ENCODE measurements around the gene CDH3. TPM values are rescaled to one million over a fixed set of nuclear protein-coding genes. Genes with fewer than 3 reads are reported as not detected.

CDH3 gene
- total and polyA plus RNA-seq, 2 of the 13 experiments (the other 11 are each of a cell fraction or from before 2014, with no cell fraction given) = 0.11 TPM; not detected in 1

DNA sequence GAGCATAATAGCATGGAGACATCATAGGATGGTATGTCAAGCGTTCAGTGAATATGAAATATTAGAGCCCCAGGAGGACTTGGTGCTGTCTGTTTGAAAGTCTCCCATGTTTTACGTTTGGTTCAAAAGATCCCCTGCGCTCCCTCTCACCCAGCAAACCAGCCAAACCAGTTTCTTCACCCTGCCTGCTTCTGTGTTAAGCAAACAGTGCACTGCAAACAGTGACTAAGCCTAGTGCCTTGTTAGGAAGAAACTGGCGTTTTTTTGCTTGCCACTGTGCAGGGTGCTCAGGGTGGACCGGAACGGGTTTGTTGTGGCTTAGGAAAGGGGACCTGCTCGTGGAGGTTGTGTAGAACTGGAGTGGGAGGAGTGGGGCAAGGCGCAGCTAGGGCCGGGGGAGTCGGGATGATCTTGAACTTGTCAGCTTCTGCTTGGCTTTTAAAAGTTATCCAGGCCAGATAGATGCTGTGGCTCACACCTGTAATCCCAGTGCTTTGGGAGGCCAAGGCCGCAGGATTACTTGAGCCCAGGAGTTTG lies 99.7 kb downstream of the CDH3 start (continued):
- TF ChIP-seq MAFG (CRISPR knock-in tag; IDR thresholded peaks at IDR 0.05) (no peak), SOX6 (IDR thresholded peaks at IDR 0.05) (no peak), SOX6 (CRISPR knock-in tag; IDR thresholded peaks at IDR 0.05) (peak; percentile 93), NCOA1 (CRISPR knock-in tag; IDR thresholded peaks at IDR 0.05) (peak; percentile 77; the same call in 1 of the 2 replicates), YY1 (IDR thresholded peaks at IDR 0.05; ENCODE audit: insufficient read depth, insufficient replicate concordance, low read depth, low read length) (peak; percentile 34), SAP130 (CRISPR knock-in tag; IDR thresholded peaks at IDR 0.05; ENCODE audit: low read depth) (peak; percentile 95), MIER3 (CRISPR knock-in tag; IDR thresholded peaks at IDR 0.05; ENCODE audit: borderline replicate concordance) (peak; percentile 98), POLR2AphosphoS2 (IDR thresholded peaks at IDR 0.05; ENCODE audit: low read depth, low read length) (no peak), SP4 (CRISPR knock-in tag; IDR thresholded peaks at IDR 0.05) (peak; percentile 58; the same call in 1 of the 2 replicates), GABPA (IDR thresholded peaks at IDR 0.05; ENCODE audit: low read depth, low read length) (no peak), GABPA (CRISPR knock-in tag; IDR thresholded peaks at IDR 0.05; ENCODE audit: low read depth) (peak; percentile 67), ZC3H13 (CRISPR knock-in tag; IDR thresholded peaks at IDR 0.05) (peak; percentile 74), ZNF350 (CRISPR knock-in tag; IDR thresholded peaks at IDR 0.05; ENCODE audit: borderline replicate concordance, low read depth) (peak; percentile 96), ELF3 (CRISPR knock-in tag; IDR thresholded peaks at IDR 0.05) (peak; percentile 94)
- TF ChIP-seq, protein P1, sequence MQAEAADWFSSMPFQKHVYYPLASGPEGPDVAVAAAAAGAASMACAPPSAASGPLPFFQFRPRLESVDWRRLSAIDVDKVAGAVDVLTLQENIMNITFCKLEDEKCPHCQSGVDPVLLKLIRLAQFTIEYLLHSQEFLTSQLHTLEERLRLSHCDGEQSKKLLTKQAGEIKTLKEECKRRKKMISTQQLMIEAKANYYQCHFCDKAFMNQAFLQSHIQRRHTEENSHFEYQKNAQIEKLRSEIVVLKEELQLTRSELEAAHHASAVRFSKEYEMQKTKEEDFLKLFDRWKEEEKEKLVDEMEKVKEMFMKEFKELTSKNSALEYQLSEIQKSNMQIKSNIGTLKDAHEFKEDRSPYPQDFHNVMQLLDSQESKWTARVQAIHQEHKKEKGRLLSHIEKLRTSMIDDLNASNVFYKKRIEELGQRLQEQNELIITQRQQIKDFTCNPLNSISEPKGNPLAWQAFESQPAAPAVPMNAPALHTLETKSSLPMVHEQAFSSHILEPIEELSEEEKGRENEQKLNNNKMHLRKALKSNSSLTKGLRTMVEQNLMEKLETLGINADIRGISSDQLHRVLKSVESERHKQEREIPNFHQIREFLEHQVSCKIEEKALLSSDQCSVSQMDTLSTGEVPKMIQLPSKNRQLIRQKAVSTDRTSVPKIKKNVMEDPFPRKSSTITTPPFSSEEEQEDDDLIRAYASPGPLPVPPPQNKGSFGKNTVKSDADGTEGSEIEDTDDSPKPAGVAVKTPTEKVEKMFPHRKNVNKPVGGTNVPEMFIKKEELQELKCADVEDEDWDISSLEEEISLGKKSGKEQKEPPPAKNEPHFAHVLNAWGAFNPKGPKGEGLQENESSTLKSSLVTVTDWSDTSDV (CRISPR knock-in tag; IDR thresholded peaks at IDR 0.05) = 0 out of 2 replicates have a peak, but pooled peaks have one; percentile 47
- TF ChIP-seq, protein P2, sequence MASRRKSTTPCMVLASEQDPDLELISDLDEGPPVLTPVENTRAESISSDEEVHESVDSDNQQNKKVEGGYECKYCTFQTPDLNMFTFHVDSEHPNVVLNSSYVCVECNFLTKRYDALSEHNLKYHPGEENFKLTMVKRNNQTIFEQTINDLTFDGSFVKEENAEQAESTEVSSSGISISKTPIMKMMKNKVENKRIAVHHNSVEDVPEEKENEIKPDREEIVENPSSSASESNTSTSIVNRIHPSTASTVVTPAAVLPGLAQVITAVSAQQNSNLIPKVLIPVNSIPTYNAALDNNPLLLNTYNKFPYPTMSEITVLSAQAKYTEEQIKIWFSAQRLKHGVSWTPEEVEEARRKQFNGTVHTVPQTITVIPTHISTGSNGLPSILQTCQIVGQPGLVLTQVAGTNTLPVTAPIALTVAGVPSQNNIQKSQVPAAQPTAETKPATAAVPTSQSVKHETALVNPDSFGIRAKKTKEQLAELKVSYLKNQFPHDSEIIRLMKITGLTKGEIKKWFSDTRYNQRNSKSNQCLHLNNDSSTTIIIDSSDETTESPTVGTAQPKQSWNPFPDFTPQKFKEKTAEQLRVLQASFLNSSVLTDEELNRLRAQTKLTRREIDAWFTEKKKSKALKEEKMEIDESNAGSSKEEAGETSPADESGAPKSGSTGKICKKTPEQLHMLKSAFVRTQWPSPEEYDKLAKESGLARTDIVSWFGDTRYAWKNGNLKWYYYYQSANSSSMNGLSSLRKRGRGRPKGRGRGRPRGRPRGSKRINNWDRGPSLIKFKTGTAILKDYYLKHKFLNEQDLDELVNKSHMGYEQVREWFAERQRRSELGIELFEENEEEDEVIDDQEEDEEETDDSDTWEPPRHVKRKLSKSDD (CRISPR knock-in tag; IDR thresholded peaks at IDR 0.05; ENCODE audit: low read depth) = peak; percentile 83; the same call in 1 of the 2 replicates
- TF ChIP-seq, protein P3, sequence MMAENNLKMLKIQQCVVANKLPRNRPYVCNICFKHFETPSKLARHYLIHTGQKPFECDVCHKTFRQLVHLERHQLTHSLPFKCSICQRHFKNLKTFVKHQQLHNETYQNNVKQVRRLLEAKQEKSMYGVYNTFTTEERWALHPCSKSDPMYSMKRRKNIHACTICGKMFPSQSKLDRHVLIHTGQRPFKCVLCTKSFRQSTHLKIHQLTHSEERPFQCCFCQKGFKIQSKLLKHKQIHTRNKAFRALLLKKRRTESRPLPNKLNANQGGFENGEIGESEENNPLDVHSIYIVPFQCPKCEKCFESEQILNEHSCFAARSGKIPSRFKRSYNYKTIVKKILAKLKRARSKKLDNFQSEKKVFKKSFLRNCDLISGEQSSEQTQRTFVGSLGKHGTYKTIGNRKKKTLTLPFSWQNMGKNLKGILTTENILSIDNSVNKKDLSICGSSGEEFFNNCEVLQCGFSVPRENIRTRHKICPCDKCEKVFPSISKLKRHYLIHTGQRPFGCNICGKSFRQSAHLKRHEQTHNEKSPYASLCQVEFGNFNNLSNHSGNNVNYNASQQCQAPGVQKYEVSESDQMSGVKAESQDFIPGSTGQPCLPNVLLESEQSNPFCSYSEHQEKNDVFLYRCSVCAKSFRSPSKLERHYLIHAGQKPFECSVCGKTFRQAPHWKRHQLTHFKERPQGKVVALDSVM (CRISPR knock-in tag; IDR thresholded peaks at IDR 0.05) = peak; percentile 31
- TF ChIP-seq, protein P4, sequence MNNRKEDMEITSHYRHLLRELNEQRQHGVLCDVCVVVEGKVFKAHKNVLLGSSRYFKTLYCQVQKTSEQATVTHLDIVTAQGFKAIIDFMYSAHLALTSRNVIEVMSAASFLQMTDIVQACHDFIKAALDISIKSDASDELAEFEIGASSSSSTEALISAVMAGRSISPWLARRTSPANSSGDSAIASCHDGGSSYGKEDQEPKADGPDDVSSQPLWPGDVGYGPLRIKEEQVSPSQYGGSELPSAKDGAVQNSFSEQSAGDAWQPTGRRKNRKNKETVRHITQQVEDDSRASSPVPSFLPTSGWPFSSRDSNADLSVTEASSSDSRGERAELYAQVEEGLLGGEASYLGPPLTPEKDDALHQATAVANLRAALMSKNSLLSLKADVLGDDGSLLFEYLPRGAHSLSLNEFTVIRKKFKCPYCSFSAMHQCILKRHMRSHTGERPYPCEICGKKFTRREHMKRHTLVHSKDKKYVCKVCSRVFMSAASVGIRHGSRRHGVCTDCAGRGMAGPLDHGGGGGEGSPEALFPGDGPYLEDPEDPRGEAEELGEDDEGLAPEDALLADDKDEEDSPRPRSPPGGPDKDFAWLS (CRISPR knock-in tag; IDR thresholded peaks at IDR 0.05; ENCODE audit: borderline replicate concordance) = 0 out of 2 replicates have a peak, but pooled peaks have one; percentile 21
- TF ChIP-seq, protein P5, sequence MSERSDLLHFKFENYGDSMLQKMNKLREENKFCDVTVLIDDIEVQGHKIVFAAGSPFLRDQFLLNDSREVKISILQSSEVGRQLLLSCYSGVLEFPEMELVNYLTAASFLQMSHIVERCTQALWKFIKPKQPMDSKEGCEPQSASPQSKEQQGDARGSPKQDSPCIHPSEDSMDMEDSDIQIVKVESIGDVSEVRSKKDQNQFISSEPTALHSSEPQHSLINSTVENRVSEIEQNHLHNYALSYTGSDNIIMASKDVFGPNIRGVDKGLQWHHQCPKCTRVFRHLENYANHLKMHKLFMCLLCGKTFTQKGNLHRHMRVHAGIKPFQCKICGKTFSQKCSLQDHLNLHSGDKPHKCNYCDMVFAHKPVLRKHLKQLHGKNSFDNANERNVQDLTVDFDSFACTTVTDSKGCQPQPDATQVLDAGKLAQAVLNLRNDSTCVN (CRISPR knock-in tag; IDR thresholded peaks at IDR 0.05; ENCODE audit: borderline replicate concordance) = peak; percentile 38; the same call in 1 of the 2 replicates
